Neural cell (in vitro differentiated cells): ENCODE data around the gene AGO4.

Source experiments
- CTCF ChIP-seq: fragments of 450-650 bp; IDR thresholded peaks from 2 replicates; pipeline ENCODE4 v1.5.1; 2014; ENCODE audit warnings: antibody characterized with exemption, mild to moderate bottlenecking, moderate library complexity; ENCODE audit not compliant: poor library complexity, severe bottlenecking
- EP300 ChIP-seq: fragments of 450-650 bp; conservative IDR thresholded peaks from 2 replicates; pipeline ENCODE4 v1.6.1; 2014; ENCODE audit warnings: antibody characterized with exemption, mild to moderate bottlenecking, moderate library complexity; ENCODE audit not compliant: poor library complexity, severe bottlenecking
- EZH2 ChIP-seq: fragments of 200-600, 300-800 bp; shearing (Covaris generic), sonication (generic); IDR thresholded peaks from 2 replicates; pipeline ENCODE4 v1.6.1; 2014; ENCODE audit warnings: antibody characterized with exemption, low read length, borderline replicate concordance, mild to moderate bottlenecking; ENCODE audit not compliant: insufficient read depth, poor library complexity, severe bottlenecking
- POLR2AphosphoS5 ChIP-seq: IDR thresholded peaks from 2 replicates; pipeline ENCODE4 v1.6.1; 2012
- RAD21 ChIP-seq: fragments of 450-650 bp; conservative IDR thresholded peaks from 2 replicates; pipeline ENCODE4 v1.6.1; 2014; ENCODE audit warnings: antibody characterized with exemption, mild to moderate bottlenecking, moderate library complexity
- REST ChIP-seq: IDR thresholded peaks from 2 replicates; pipeline ENCODE4 v1.6.1; 2012; ENCODE audit warnings: borderline replicate concordance
- SMC3 ChIP-seq: fragments of 450-650 bp; conservative IDR thresholded peaks from 2 replicates; pipeline ENCODE4 v1.6.1; 2014; ENCODE audit warnings: antibody characterized with exemption, mild to moderate bottlenecking, moderate library complexity; ENCODE audit not compliant: poor library complexity
- TAF1 ChIP-seq: IDR thresholded peaks from 2 replicates; pipeline ENCODE4 v1.6.1; 2012; ENCODE audit warnings: low read depth

GRCh38 chr1:35852241-35852640 is 44.4 kb downstream of the AGO4 start:
- TF ChIP-seq EP300: no peak
- TF ChIP-seq POLR2AphosphoS5: no peak
- TF ChIP-seq CTCF: no peak
- TF ChIP-seq RAD21: no peak
- TF ChIP-seq REST: no peak
- no peak for TF ChIP-seq EZH2
- no peak for TF ChIP-seq TAF1
- no peak for TF ChIP-seq SMC3
